HG03066 (cell line): ENCODE results near the gene AKIRIN2.
"Not testable (repeated sequence)": the region's sequence is repeated elsewhere in the genome, so short reads cannot be mapped to it uniquely, and the experiment has no call there.

Experiments
- ATAC-seq: cut with Tn5 transposase; IDR thresholded peaks from one replicate; pipeline ENCODE4 v1.9.1; 2021; ENCODE audit warnings: low read depth; ENCODE audit not compliant: unreplicated experiment

The AKIRIN2 gene

DNA sequence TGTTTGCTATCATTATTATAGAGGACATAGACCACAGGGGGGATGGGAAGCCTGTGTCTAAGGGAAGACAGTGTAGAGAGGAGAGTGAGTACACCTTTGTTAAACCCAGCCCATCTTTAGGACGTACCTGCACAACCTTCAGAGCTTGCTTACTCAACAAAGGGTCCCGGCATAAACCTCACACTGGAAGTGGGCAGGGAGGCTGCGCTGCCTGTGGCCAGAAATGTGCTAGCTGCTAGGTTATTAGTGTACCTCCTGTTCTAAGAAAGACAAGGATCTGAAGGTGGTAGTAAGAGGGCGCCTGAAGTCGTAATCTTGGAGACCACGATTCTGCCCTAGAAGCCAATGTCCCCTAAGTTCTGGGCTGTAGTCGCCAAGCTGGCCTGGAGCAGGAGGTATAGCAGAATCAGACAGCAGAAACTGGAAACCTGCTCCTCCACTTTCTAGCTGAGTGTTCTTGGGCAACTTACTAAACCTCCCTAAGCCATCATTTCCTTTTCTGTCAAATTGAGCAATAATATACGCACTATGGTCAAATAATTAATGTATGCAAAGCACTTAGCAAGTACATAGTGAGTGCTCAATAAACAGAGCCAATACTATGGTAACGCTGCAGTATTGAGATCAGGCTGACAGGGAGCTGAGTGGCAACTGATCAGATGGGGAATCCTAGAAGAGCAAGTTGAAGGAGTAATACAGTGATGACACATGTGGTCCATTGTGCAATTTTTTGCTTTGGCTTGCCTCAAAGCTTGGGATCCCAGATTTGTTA, 16.8 kb upstream of the AKIRIN2 start:
- ATAC-seq, result no peak

DNA sequence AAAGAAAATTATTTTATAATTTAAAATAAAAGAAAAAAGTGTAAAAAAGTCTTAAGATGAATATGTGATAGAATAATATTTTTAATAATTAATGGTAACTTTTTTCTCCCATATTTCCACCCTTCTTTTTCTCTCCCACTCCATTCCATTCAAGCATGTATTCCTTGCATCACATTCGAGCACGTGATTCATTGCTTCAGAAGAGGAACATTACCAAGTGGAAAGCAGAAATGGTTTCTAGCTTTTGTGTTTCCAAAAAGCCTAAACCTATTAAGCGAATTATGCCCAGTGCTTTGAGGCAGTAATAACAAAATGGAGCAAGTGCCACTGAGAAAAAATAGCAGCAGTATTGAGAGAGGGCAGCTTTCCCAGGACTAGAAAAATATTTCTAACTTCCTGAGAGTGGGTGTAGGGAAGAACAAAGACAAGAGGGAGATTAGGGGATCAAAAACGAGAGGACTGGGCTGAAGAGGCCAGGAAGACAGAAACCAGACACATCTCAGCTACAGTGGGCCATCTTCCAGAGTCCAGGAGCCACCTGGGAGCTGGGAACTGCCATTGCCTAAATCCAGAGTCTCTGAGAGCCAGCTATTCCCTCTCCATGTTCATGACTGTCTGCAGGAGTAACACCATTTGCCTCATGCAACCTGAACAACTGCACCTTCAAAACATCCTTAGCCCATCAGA, 15.0 kb upstream of the AKIRIN2 start:
- ATAC-seq, result no peak

GRCh38 chr6:87714093-87714842, 12.2 kb upstream of the AKIRIN2 start:
- no peak for ATAC-seq

- ATAC-seq, result not testable (repeated sequence)
These were observed 10.7 kb upstream of the AKIRIN2 start for GRCh38 chr6:87712713-87713112.

DNA sequence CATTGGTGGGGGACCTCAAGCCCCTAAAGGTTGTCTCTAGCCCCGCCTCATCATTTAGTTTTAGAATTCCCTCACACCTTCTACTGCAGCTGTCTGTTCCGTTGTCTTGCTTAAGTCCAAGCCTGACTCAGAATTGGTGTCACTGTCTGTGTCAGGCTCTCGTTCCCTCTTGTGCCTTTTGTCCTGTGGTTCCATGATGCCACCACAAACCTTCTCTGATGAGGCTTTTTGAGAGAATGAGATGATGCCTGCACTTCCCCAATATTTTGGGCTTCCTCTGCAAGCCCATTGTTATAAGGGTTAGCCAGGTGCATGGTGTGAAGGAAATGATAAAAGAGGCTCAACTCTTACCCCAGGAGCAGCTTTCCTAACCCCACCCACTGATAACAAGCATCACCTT, 8.1 kb upstream of the AKIRIN2 start:
- ATAC-seq, result no peak

DNA sequence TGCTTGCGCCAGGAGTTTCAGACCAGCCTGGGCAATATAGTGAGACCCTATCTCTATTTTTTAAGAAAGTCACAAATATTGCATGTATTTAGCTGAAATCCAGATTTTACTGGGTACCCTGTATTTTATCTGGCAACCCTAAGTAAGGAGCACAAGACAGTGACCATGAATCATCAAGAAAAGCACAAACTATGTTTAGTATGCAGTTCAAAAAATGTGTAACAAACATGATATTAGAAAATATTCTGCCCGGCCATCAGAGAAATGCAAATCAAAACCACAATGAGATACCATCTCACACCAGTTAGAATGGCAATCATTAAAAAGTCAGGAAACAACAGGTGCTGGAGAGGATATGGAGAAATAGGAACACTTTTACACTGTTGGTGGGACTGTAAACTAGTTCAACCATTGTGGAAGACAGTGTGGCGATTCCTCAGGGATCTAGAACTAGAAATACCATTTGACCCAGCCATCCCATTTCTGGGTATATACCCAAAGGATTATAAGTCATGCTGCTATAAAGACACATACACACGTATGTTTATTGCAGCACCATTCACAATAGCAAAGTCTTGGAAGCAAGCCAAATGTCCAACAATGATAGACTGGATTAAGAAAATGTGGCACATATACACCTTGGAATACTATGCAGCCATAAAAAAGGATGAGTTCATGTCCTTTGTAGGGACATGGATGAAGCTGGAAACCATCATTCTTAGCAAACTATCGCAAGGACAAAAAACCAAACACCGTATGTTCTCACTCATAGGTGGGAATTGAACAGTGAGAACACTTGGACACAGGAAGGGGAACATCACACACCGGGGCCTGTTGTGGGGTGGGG, 6.8 kb upstream of the AKIRIN2 start:
- ATAC-seq, result not testable (repeated sequence)

DNA sequence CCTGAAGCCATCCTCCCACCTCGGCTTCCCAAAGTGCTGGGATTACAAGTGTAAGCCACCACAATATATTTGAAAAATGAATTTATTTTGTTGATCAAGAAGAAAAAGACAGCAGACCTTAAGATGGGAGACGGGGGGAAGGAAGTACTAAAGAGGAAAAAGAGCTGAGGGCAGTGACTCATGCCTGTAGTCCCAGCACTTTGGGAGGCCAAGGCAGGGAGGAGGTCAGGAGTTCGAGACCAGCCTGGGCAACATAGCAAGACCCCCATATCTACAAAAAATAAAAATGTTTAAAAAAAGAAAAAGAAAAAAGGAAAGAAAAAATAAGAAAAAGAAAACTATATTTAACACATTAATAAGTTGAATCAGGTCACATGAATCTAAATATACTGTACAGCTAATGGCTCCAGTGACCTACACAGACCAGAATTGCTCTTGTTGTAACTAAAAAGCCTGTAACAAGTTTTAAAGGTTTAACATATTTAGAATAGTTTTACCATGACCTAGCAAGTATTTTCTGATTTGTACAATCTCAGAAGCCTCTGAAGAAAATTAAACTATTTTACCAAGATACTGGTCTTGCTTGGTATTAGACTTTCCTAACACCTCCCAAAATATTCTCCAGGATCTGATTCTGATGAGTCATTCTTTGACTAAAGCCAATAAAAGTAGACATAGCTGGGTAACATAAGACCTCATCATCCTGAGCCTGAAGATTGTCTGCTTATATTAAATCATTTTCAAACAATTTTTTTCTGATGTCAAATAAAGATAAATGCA, 4.3 kb upstream of the AKIRIN2 start:
- no peak for ATAC-seq

GRCh38 chr6:87705070-87705691, 3.1 kb upstream of the AKIRIN2 start:
- peak; percentile 38 for ATAC-seq

DNA sequence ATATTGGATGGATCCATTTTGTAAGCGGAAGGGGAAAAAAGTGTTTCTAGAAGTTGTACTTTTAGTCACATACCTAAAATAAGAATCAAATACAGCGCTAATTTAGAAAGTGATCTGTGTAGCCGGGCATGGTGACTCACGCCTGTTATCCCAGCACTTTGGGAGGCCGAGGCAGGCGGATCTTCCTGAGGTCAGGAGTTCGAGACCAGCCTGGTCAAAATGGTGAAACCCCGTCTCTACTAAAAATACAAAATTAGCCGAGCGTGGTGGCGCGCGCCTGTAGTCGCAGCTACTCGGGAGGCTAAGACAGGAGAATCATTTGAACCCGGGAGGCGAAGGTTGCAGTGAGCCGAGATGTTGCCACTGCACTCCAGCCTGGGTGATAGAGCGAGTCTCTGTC, 1.0 kb upstream of the AKIRIN2 start:
- not testable (repeated sequence) for ATAC-seq

- no peak for ATAC-seq
These were observed 534 bp upstream of the AKIRIN2 start for GRCh38 chr6:87702589-87702945.

DNA sequence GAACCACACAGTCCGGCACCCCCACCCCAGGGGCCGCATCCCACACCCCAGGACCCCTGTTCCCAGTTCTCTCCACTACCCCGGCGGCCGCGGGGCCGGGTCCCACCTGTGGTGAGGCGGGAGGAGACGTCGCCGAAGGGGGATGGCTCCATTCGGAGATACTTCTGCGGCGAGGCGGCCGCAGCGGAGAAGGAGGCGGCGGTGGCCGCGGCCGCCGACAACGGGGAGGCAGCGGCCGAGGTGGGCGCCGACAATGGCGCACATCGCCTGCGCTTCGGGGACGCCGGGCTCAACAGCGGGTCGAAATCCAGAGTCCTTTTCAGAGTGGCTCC, 723 bp downstream of the AKIRIN2 start:
- no peak for ATAC-seq

GRCh38 chr6:87700397-87701343, 1.4 kb downstream of the AKIRIN2 start:
- no peak for ATAC-seq

GRCh38 chr6:87699576-87699975, 2.5 kb downstream of the AKIRIN2 start:
- ATAC-seq, result no peak

- ATAC-seq, result no peak
These were observed 3.5 kb downstream of the AKIRIN2 start for GRCh38 chr6:87698547-87699006.

DNA sequence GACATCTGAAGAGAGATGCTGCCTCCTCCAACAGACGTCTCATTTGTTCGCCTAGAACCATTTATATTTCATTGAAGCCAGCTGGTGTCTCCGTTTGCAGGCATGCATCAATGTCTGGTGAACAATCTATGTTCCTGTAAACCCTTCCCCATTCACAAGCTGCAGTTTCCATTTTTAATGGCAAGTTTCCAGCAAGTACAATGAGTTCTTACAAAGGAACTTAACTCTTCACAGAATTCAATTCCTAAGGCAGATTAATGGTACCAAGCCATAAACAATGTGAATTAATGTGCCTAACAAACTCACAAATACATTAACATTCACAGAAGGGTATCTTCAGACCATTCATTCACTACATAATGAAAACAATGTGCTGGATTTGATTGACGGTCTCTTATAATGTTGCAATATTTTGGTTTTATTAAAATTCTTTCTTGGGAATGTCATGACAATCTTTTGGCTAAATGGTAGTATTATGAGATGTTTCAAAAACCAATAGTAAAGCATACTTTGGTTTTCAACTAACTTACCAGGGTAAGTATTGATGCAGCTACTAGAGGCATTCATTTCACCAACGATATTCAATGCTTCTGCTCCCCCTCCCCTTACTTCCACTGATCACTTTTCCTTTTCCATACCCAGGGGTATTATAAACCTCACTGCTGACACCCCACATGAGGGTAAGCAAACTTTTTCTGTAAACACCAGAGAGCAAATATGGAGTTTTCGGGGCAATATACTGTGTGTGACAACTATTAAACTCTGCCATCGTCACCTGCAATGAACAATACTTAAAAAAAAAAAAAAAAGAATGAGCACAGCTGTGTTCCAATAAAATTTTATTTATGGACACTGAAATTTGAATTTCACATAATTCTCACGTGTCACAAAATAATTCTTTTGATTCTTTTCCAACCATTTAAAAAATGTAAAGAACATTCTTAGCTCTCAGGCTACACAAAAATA, 4.2 kb downstream of the AKIRIN2 start:
- no peak for ATAC-seq

GRCh38 chr6:87696817-87697216, 5.2 kb downstream of the AKIRIN2 start:
- ATAC-seq, result not testable (repeated sequence)

GRCh38 chr6:87692086-87692485, 9.9 kb downstream of the AKIRIN2 start:
- ATAC-seq, result no peak
